AG09319 (cell line): Measurements from ENCODE around the gene SV2A.
"Not testable (repeated sequence)": the region's sequence is repeated elsewhere in the genome, so short reads cannot be mapped to it uniquely, and the experiment has no call there.

Experiments used
- DNase-seq: peaks from one replicate; pipeline ENCODE4 v3.0.0-alpha.2; 2010; ENCODE audit warnings: low read depth; ENCODE audit errors: extremely low read depth
- TF ChIP-seq, protein P1 (sequence below): IDR thresholded peaks from 2 replicates; pipeline ENCODE4 v1.5.1; 2011; ENCODE audit warnings: low read depth, mild to moderate bottlenecking, inconsistent platforms, low read length, moderate library complexity

SV2A gene

GRCh38 chr1:149917571-149918144 lies at the start of gene SV2A:
TSS of gene SV2A (minus strand) at chr1:149917844. CDS start at chr1:149913840, 4,004 bp downstream.
- DNase-seq: peak; percentile 15
- TF ChIP-seq, protein P1, sequence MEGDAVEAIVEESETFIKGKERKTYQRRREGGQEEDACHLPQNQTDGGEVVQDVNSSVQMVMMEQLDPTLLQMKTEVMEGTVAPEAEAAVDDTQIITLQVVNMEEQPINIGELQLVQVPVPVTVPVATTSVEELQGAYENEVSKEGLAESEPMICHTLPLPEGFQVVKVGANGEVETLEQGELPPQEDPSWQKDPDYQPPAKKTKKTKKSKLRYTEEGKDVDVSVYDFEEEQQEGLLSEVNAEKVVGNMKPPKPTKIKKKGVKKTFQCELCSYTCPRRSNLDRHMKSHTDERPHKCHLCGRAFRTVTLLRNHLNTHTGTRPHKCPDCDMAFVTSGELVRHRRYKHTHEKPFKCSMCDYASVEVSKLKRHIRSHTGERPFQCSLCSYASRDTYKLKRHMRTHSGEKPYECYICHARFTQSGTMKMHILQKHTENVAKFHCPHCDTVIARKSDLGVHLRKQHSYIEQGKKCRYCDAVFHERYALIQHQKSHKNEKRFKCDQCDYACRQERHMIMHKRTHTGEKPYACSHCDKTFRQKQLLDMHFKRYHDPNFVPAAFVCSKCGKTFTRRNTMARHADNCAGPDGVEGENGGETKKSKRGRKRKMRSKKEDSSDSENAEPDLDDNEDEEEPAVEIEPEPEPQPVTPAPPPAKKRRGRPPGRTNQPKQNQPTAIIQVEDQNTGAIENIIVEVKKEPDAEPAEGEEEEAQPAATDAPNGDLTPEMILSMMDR: no peak

DNA sequence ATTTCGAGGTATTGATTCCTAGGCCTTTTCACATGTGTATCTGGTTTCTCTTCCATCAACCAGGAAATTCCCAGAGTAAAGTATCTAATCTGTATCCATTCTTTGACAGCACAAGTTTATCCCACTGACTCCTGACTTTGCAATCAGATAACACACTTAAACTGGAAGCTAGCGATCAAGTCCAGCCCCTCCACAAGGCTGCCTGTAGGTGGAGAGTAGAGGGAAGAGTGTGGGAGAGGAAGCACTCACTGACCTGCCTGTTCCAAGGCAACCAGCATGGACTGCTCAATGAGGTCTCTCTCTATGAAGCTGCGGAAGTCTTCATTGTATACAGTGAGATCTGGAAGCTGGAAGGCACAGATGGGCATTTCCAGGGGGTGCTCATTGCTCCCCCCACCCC lies 49.4 kb upstream of the SV2A start:
- DNase-seq: no peak
- TF ChIP-seq, protein P1: no peak

- DNase-seq: no peak
- TF ChIP-seq, protein P1: no peak
Measured at GRCh38 chr1:149966405-149966804, 48.8 kb upstream of the SV2A start.

DNA sequence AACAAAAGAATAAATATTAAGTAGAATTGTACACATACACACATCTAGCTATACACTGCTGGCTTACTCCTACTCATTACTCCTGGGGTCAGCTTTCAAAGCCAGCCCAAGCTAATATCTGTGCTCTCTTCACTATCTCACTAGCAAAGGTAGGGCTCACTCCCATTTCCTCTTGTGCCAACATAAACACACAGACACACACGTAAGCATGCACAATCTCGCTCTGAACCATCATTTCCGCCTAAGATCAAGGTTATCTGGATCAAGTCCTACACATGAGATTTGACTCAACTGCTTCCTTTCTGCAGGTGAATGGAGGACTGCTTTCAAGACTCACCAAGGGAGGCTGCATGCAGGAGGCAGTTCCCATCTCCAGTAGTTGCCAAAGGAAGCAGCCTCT lies 47.8 kb upstream of the SV2A start:
- no peak for DNase-seq
- TF ChIP-seq, protein P1: no peak

DNA sequence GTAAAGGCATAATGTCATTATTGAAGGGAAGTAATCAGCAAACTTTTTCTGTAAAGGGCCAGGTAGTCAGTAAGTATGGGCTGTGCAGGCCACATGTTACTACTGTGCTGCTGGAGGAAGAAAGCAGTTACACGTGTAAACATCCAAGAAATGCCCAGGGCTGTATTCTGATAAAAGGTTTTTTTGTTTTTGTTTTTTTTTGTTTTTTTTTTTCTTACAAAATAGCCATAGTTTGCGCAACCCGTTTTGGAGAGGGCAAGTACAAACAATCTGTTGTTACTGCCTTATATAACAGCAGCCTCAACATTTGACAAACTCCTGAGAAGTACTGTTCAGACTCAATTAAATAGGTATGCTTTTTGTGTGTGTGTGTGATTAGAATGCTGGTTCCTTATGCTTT lies 45.7 kb upstream of the SV2A start:
- DNase-seq: no peak
- TF ChIP-seq, protein P1: no peak

DNA sequence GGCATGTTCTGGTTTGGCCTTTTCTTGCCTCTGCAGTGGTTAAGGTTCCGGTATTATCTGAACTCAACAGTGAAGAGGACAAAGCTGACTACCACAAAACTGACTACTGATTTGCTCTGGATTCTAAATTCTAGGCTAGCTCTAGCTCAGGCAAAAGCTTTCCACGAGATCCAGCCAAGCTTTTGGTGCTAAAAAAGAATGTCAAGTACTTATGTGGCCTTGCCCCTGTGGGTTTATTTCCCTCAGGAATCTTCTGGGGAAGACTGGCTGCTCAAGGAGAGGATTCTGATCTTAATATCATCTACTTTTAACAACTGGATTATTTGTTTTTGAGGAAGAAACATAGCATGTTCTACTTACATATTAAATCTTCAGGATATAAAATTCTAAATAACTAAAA lies 45.1 kb upstream of the SV2A start:
- no peak for DNase-seq
- TF ChIP-seq, protein P1: no peak

- TF ChIP-seq, protein P1: peak; percentile 70
- peak; percentile 61 for DNase-seq
Measured at GRCh38 chr1:149962039-149962647, 44.5 kb upstream of the SV2A start.

GRCh38 chr1:149957548-149957947 lies 39.9 kb upstream of the SV2A start:
- DNase-seq: not testable (repeated sequence)
